NT2/D1 (cell line): ENCODE data around the gene RANBP6.

Experiments used
- SUZ12 ChIP-seq: IDR thresholded peaks from 2 replicates; pipeline ENCODE4 v1.6.1; 2011; ENCODE audit not compliant: insufficient read length, insufficient read depth; ENCODE audit errors: extremely low read depth
- YY1 ChIP-seq: IDR thresholded peaks from 2 replicates; pipeline ENCODE4 v1.6.1; 2011; ENCODE audit not compliant: insufficient read length, insufficient read depth
- ZNF274 ChIP-seq: IDR thresholded peaks from 2 replicates; pipeline ENCODE4 v1.6.1; 2011; ENCODE audit warnings: mild to moderate bottlenecking, low read depth, low read length

- no peak for TF ChIP-seq SUZ12
- TF ChIP-seq ZNF274, result no peak
- TF ChIP-seq YY1, result no peak
Measured at GRCh38 chr9:5971740-5972139, 43.7 kb downstream of the RANBP6 start.
